C4-2B (cell line): ENCODE results near the gene BHMT2.

Experiments used
- ZFX ChIP-seq: fragments of 450-650 bp; IDR thresholded peaks from 2 replicates; pipeline ENCODE4 v1.6.1; 2017
- TF ChIP-seq, protein P1 (sequence below): fragments of 450-650 bp; conservative IDR thresholded peaks from 2 replicates; pipeline ENCODE4 v1.5.1; 2017; ENCODE audit warnings: mild to moderate bottlenecking

GRCh38 chr5:79059674-79060073, 9.9 kb upstream of the BHMT2 start:
- TF ChIP-seq ZFX: no peak
- TF ChIP-seq, protein P1, sequence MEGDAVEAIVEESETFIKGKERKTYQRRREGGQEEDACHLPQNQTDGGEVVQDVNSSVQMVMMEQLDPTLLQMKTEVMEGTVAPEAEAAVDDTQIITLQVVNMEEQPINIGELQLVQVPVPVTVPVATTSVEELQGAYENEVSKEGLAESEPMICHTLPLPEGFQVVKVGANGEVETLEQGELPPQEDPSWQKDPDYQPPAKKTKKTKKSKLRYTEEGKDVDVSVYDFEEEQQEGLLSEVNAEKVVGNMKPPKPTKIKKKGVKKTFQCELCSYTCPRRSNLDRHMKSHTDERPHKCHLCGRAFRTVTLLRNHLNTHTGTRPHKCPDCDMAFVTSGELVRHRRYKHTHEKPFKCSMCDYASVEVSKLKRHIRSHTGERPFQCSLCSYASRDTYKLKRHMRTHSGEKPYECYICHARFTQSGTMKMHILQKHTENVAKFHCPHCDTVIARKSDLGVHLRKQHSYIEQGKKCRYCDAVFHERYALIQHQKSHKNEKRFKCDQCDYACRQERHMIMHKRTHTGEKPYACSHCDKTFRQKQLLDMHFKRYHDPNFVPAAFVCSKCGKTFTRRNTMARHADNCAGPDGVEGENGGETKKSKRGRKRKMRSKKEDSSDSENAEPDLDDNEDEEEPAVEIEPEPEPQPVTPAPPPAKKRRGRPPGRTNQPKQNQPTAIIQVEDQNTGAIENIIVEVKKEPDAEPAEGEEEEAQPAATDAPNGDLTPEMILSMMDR: no peak
